Common myeloid progenitor, CD34-positive (primary cell): ENCODE results near the gene WDR1.
"Not testable (repeated sequence)": the region's sequence is repeated elsewhere in the genome, so short reads cannot be mapped to it uniquely, and the experiment has no call there.

Experiments used
- CTCF ChIA-PET: fragments of 350-600 bp; sonication (Branson Sonifier 250); formaldehyde crosslinking; loops from one replicate; lab custom pipeline; 2021; ENCODE audit warnings: antibody characterized with exemption; lab: Charles Lee
- POLR2A ChIA-PET: fragments of 350-600 bp; sonication (Branson Sonifier 250); formaldehyde crosslinking; loops from one replicate; lab custom pipeline; 2021; ENCODE audit warnings: antibody characterized with exemption; lab: Charles Lee
- DNase-seq, 3 donors: peaks; one replicate each; pipeline versions ENCODE4 v3.0.0 to v3.0.0-alpha.2; 2013
- H3K27ac ChIP-seq, 2 experiments: 1 replicate in 1 of 2; 2 replicates in 1 of 2; pipeline ENCODE4 v1.7.0; 2013; ENCODE audit warnings: inconsistent platforms in 2 of 2, low read length in 2 of 2, mild to moderate bottlenecking in 2 of 2, low read depth in 1 of 2, moderate library complexity in 1 of 2; ENCODE audit not compliant: severe bottlenecking in 2 of 2, insufficient read depth in 1 of 2, poor library complexity in 1 of 2
- H3K27me3 ChIP-seq, 5 experiments: replicated peaks in 2 of 5; 1 replicate in 3 of 5; 2 replicates in 2 of 5; pipeline versions ENCODE4 v1.6.1 to v1.7.0; 2013; ENCODE audit warnings: low read length in 4 of 5, mild to moderate bottlenecking in 2 of 5, moderate library complexity in 2 of 5, inconsistent platforms in 1 of 5; ENCODE audit not compliant: insufficient read depth in 5 of 5, control insufficient read depth in 4 of 5
- H3K36me3 ChIP-seq, 4 experiments: 1 replicate in 2 of 4; 2 replicates in 2 of 4; pipeline versions ENCODE4 v1.6.1 to v1.7.0; 2013; ENCODE audit warnings: low read length in 3 of 4, control low read depth in 1 of 4, mild to moderate bottlenecking in 1 of 4; ENCODE audit not compliant: control insufficient read depth in 4 of 4, insufficient read depth in 4 of 4
- H3K4me1 ChIP-seq, 4 experiments: 1 replicate in 3 of 4; 2 replicates in 1 of 4; pipeline versions ENCODE4 v1.6.1 to v1.7.1; 2013; ENCODE audit warnings: low read length in 3 of 4, mild to moderate bottlenecking in 3 of 4, control low read depth in 1 of 4, inconsistent platforms in 1 of 4, moderate library complexity in 1 of 4; ENCODE audit not compliant: control insufficient read depth in 4 of 4, insufficient read depth in 4 of 4; ENCODE audit errors: control extremely low read depth in 1 of 4
- H3K4me3 ChIP-seq, 7 experiments: 1 replicate in 4 of 7; 2 replicates in 3 of 7; pipeline versions ENCODE4 v1.5.1 to v1.7.0; 2013; ENCODE audit warnings: mild to moderate bottlenecking in 7 of 7, low read length in 6 of 7, moderate library complexity in 6 of 7, inconsistent platforms in 2 of 7, low read depth in 2 of 7, control low read depth in 1 of 7; ENCODE audit not compliant: insufficient read depth in 4 of 7, control insufficient read depth in 1 of 7; ENCODE audit errors: extremely low read depth in 1 of 7
- H3K9me3 ChIP-seq, 5 experiments: 1 replicate in 4 of 5; 2 replicates in 1 of 5; pipeline versions ENCODE4 v1.6.1 to v1.7.1; 2013; ENCODE audit warnings: low read length in 4 of 5, mild to moderate bottlenecking in 2 of 5, inconsistent platforms in 1 of 5, low read depth in 1 of 5, moderate library complexity in 1 of 5; ENCODE audit not compliant: control insufficient read depth in 4 of 5, insufficient read depth in 2 of 5; ENCODE audit errors: control extremely low read depth in 1 of 5
- WGBS: methylation state at CpG from one replicate; pipeline ENCODE4 v1.1.5; 2013; ENCODE audit not compliant: insufficient coverage; 5-methylcytosine and 5-hydroxymethylcytosine counted together

Gene WDR1

DNA sequence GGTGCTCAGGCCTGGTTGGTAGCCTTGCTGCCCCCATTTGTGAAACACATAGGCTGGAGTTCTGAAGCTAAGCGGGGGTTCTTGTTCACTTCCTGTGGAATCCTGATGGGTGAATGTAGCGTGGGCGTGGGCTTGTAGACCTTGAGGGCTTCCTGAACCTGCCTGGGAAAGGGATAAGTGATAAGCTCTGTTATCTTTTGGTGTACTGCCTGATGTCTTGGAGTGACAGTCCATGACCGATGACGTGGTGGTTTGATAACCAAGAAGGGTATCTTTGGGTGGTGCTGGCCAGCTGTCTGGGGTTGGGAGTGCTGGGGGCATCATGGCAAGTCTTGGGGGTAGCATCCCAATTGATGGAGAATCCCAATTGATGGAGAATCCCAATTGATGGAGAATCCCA is 17.5 kb upstream of the WDR1 start:
- peaks cover 0 to 2% (median 0%) of the 10 kb centered on the region in 5 experiments for H3K9me3 ChIP-seq
- POLR2A ChIA-PET = no interaction called here
- H3K4me1 ChIP-seq = no peaks in the 10 kb centered on the region
- no peak overlapping the region for H3K4me3 ChIP-seq
- CTCF ChIA-PET = interaction anchor here (2.3 kb wide), 1 partner anchor 10 kb away, joined by 11 read pairs; no protein-coding TSS in a partner anchor
- no peaks in the 10 kb centered on the region for H3K36me3 ChIP-seq
- H3K27ac ChIP-seq = no peak overlapping the region
- no peak for DNase-seq
- H3K27me3 ChIP-seq = no peaks in the 10 kb centered on the region
- 96% methylated on average over 5 of the region's 5 CpGs for WGBS

DNA sequence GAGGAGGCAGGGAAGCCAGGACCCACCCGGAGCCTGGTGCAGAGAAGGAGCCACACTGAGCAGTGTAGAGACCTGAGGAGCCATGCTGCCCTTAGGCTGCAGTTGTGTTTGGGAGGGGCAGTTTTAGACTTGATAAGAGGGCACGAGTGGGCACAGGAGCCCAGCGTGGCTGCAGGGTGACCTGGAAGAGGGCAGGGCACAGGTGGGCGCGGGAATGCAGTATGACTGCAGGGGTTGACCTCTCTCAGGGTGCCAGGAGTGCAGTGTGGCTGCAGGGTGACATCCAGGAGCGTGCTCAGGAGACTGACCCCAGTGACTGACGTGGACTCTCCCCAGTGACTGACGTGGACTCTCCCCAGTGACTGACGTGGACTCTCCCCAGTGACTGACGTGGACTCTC is 14.6 kb upstream of the WDR1 start:
- no peaks in the 10 kb centered on the region for H3K9me3 ChIP-seq
- H3K27me3 ChIP-seq = no peaks in the 10 kb centered on the region
- H3K4me3 ChIP-seq = no peak overlapping the region
- DNase-seq = no peak
- no peak overlapping the region for H3K27ac ChIP-seq
- no peaks in the 10 kb centered on the region for H3K4me1 ChIP-seq
- H3K36me3 ChIP-seq = no peaks in the 10 kb centered on the region
- ChIA-PET CTCF (interaction anchor here (1.5 kb wide), 1 partner anchor 12 kb away, joined by 5 read pairs; no protein-coding TSS in a partner anchor), POLR2A (no interaction called here)
- WGBS = 85% methylated on average over 4 of the region's 10 CpGs

DNA sequence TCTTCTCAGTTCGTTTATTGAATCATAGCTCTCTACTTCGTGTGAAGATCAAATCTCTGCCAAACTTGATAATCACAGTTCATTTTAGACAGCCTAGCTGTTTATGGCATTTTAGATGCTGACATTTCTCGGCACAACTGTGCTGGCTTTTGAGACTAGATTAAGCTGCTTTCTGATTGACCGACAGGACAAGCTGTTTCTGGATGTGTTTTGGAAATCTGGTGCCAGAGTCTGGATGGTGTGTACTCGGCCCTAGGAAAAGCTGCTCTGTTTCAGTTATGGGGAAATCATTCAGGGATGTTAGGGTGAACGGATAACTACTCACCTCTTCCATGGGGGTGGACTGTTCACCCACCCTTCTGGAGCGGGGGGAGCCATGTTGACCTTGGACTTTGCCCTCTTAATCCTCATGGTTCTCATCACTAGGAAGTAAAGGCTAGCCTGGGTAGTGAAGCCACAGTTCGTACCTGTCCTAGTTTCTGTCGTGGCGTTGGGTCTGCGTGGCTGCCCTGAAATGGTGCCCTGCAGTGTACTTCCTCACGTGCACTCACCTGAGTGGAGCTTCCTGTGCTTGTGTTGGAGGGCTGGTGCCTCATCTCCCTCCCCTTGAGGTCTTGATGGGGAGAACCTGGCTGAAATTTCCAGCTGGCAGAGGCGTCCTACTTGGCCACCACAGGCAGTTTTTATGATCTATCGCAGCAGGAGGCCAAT is 13.7 kb upstream of the WDR1 start:
- no peaks in the 10 kb centered on the region for H3K36me3 ChIP-seq
- POLR2A ChIA-PET = no interaction called here
- CTCF ChIA-PET = interaction anchor here (0.9 to 1.5 kb wide), 5 partner anchors 11 to 99 kb away, joined by 3 to 5 read pairs (median 4); no protein-coding TSS in a partner anchor

DNA sequence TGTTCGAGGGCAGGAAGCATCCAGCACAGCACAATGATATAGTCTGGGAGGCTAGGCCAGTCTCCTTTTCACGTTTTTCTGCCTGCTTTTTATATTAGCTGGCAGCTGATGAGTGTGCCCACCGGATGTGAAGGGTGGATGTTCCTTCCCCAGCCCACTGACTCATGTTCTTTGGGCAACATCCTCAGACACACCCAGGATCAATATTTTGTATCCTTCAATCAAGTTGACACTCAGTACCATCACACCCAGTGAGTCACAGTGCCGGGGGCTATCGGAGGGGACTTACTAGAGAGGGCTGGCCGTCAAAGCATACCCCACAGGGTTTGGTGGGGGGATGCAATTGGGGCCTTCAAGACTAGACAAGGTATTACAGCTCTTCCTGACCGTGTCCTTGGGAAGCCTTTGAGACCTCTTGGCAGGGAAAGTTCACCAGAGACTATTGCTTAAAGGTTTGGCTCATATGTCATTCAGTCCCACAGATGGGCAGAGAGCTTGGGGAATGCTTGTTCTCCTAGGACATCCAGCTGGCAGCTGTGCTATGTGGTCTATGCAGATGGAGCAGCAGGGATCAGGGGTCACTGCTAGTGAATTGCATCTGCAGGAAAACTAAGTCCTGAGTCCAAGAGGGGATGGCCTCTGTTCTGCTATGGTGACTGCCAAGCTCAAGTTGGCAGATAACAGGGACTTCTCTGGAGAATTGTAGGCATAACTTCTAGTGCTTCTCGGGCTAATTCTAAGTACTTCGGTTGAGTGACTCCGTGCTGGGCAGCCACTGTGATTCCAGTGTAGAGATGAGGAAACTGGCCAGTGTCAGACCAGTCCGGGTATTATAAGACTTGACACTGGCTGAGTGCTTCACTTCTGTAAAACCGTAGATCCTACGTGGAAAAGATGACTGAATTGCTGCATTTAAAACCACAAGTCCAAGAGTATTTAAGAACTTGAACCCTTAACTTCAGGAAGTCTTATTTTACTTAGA is 12.9 kb upstream of the WDR1 start:
- no peak for DNase-seq
- CTCF ChIA-PET = interaction anchor here (0.7 to 1.6 kb wide), 9 partner anchors 10 to 99 kb away, joined by 3 to 5 read pairs (median 3); no protein-coding TSS in a partner anchor
- no peaks in the 10 kb centered on the region for H3K9me3 ChIP-seq
- 96% methylated on average over 13 of the region's 13 CpGs for WGBS
- no peak overlapping the region for H3K27ac ChIP-seq
- H3K4me1 ChIP-seq = peaks cover 0 to 12% (median 5%) of the 10 kb centered on the region in 4 experiments
- no peak overlapping the region for H3K4me3 ChIP-seq
- H3K27me3 ChIP-seq = no peaks in the 10 kb centered on the region
- no peaks in the 10 kb centered on the region for H3K36me3 ChIP-seq
- POLR2A ChIA-PET = no interaction called here

More for the DNA sequence above, 13.7 kb upstream of the WDR1 start:
- Histone ChIP-seq H3K9me3 (no peaks in the 10 kb centered on the region), H3K27ac (no peak overlapping the region), H3K27me3 (no peaks in the 10 kb centered on the region), H3K4me1 (peaks cover 0 to 3% (median 0%) of the 10 kb centered on the region in 4 experiments), H3K4me3 (no peak overlapping the region)
- 93% methylated on average over 10 of the region's 14 CpGs for WGBS
- DNase-seq = no peak

DNA sequence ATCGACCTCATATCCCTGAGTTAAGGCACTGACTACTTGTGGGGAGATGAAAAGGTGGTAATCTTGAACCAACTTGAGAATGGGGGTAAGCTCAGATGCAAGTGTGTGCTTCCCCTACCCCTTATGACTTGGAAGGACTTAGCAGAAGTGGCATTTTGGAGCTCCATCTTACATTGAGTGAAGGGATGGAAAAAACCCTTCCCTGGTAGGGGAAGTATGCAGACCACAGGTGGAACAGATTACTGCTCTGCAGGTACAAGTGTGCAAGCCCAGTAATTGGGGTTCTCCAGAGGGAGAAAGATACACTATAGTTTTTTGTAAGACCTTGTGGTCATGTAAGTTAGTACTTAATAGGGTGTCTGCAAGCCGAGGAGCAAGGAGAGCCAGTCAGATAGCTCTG is 12.2 kb upstream of the WDR1 start:
- ChIA-PET CTCF (interaction anchor here (0.9 to 1.6 kb wide), 3 partner anchors 19 to 33 kb away, joined by 3 to 4 read pairs (median 3); no protein-coding TSS in a partner anchor), POLR2A (no interaction called here)
- no peak overlapping the region for H3K4me3 ChIP-seq
- no peaks in the 10 kb centered on the region for H3K27me3 ChIP-seq
- no peak for DNase-seq
- no peaks in the 10 kb centered on the region for H3K9me3 ChIP-seq
- H3K36me3 ChIP-seq = no peaks in the 10 kb centered on the region
- H3K27ac ChIP-seq = no peak overlapping the region
- peaks cover 0 to 19% (median 12%) of the 10 kb centered on the region in 4 experiments for H3K4me1 ChIP-seq
- WGBS = 93% methylated on average over 2 of the region's 2 CpGs

DNA sequence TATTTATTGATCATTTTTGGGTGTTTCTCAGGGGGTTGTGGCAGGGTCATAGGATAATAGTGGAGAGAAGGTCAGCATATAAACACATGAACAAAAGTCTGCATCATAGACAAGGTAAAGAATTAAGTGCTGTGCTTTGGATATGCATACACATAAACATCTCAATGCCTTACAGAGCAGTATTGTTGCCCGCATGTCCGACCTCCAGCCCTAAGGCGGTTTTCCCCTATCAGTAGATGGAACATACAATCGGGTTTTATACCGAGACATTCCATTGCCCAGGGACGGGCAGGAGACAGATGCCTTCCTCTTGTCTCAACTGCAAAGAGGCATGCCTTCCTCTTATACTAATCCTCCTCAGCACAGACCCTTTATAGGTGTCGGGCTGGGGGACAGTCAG is 10.9 kb upstream of the WDR1 start:
- H3K27ac ChIP-seq, POLR2A ChIA-PET, H3K9me3 ChIP-seq, H3K27me3 ChIP-seq, H3K36me3 ChIP-seq, H3K4me3 ChIP-seq, CTCF ChIA-PET, DNase-seq: not testable (repeated sequence)
- WGBS = no CpG with 5 or more reads among the region's 7 CpGs
- H3K4me1 ChIP-seq = peaks cover 2 to 31% (median 24%) of the 10 kb centered on the region in 4 experiments
